ENCODE data around the gene IFNLR1.

IFNLR1 gene

DNA sequence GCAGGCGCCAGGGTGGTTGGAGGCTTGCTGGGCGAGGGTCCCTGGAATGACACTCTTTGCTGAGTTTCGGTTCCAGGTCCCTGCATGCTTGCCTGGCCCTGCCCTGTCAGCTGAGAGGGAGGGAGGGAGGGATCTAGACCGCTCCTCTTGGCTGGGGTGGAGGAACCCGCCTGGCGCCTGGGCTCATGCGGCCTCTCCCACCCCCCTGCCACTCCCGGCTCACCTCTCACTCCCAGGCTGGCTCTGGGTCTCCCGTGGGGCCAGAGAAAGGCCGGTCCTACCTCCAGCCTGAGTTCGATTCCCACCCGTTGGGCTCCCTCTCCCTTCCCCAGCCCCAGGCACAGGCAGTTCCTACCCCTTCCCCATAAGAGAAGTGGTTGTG is 19.0 kb upstream of the IFNLR1 start:
- no peak for DNase-seq (ENCODE audit: low read depth in 2 of 2)

GRCh38 chr1:24205345-24206082 is 18.4 kb upstream of the IFNLR1 start:
- DNase-seq (ENCODE audit: low read depth in 2 of 2): no peak

- no peak for DNase-seq (ENCODE audit: low read depth in 2 of 2)
These were observed 17.0 kb upstream of the IFNLR1 start for GRCh38 chr1:24204116-24204515.

- no peak for DNase-seq (ENCODE audit: low read depth in 2 of 2)
These were observed 16.3 kb upstream of the IFNLR1 start for GRCh38 chr1:24203404-24203803.

DNA sequence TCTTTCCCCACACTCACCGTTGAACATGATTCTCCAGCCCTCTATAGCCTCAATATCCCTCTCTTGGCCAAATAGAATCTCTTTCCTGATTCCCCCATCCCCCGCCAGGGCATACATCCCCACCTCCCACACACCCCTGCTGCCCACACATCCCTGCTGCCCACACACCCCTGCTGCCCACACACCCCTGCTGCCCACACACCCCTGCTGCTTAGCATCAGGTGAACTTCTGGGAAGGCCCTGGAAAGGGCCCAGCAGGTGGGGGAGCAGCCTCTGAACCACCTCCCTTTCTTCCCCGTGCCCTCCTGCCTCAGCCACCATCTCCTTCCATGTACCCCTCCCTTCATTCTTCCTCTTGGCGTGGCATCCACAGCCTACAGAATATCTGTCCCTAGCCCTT is 15.9 kb upstream of the IFNLR1 start:
- no peak for DNase-seq (ENCODE audit: low read depth in 2 of 2)

GRCh38 chr1:24202556-24202955 is 15.5 kb upstream of the IFNLR1 start:
- DNase-seq (ENCODE audit: low read depth in 2 of 2): no peak

DNA sequence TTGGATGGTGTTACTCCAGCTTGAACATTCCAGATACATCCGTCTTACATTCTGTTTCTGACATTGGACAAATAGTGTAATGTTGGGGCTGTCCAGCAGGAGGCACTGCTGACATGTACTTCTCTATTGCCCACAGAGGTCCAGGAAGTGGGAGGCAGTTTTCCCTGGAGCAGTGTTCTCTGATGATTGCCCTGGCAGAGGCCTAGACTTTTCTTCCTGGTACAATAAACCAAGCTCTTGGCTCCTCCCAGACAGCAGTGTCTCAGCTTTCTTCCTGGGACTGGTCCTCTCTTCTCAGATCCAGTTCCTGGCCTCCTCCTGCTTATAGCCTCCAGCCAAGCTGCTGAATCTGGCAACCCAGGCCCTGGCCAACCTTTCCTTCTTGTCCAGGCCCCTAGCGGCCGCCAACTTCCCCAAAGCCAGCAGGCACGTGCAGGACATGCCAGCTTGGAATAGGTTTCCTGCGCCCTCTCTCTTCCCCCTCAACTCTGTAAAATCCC is 14.9 kb upstream of the IFNLR1 start:
- no peak for DNase-seq (ENCODE audit: low read depth in 2 of 2)

DNA sequence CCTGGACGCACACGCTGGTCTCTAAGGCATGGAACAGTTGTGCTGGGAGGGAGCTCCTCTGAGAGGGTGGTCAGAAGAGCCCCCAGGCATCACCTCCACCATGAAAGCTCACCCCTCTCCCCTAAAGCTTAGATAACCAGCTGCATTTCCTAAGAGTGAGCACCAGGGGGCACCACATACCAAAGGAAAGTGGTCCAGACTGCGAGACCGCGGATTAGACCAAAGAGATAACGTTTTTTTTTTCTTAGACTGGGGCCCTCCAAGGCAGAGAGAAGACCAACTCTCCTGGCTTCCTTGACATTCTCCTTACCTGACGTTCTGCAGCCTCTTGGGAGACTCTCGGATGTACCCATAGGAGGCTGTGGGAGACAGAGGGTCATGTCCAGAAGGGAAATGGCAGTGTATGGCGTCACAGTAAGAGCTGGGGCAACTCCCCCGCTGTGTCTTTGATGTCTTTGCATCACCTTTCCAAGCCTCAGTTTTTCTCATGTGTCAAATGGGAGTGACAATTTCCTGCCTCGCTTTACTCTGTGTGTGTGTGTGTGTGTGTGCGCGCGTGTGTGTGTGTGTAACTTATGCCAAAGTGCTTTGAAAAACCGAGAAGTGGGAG is 12.3 kb upstream of the IFNLR1 start:
- peak; percentile 54 to 59 for DNase-seq (ENCODE audit: low read depth in 2 of 2)

DNA sequence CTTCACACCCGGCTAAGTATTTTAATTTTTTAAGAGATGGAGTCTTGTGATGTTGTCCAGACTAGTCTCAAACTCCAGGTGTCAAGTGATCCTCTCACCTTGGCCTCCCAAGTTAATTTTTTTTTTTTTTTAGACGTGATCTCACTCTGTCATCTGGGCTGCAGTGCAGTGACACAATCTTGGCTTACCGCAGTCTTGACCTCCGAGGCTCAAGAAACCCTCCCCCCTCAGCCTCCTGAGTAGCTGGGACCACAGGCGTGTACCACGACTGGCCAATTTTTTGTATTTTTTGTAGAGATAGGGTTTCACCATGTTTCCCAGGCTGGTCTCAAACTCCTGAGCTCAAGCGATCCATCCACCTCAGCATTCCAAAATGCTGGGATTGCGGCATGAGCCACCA is 11.7 kb upstream of the IFNLR1 start:
- no peak for DNase-seq (ENCODE audit: low read depth in 2 of 2)

DNA sequence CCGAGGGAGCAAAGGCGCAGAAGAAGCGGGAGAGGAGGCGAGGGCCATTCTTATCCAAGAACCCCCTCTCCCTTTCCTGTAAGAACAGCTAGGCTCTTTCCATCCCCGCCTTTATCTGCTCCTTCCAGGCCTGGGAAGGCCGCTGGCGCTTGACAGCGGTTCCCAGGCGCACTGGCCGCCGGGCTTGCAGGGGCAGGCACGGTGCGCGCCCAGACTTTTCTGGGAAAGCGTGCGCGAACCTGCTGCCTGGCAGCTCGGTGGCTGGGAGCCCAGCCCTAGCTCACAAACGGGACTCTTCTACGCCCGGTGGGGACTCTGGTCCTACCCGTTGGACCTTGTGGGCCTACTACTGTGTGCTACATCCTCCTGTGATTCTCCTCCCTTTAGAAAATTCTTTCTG is 8.8 kb upstream of the IFNLR1 start:
- DNase-seq (ENCODE audit: low read depth in 2 of 2): no peak

GRCh38 chr1:24195136-24195535 is 8.0 kb upstream of the IFNLR1 start:
- DNase-seq (ENCODE audit: low read depth in 2 of 2): no peak

DNA sequence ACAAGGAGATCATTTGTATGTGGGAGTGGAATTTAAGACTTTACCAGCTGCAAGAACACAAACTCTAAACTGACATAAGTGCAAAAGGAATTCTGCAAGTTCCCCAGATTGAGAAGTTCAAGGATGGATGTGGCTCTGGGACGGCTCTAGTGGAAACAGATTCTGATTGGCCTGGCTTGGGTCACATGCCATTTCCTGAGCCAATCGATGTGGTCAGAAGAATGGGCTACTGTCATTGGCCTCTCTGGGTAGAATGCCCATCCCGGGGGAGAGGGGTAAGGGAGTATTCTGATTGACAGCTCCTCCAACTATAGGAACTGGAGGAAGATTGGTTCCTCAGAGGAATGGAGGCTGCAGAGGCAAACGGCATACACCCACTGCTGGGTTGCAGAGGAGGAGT is 6.0 kb upstream of the IFNLR1 start:
- no peak for DNase-seq (ENCODE audit: low read depth in 2 of 2)

- DNase-seq (ENCODE audit: low read depth in 2 of 2): no peak
These were observed 4.8 kb upstream of the IFNLR1 start for GRCh38 chr1:24191860-24192259.

GRCh38 chr1:24190983-24191461 is 3.9 kb upstream of the IFNLR1 start:
- DNase-seq (ENCODE audit: low read depth in 2 of 2): no peak

GRCh38 chr1:24189528-24189927 is 2.4 kb upstream of the IFNLR1 start:
- DNase-seq (ENCODE audit: low read depth in 2 of 2): peak in 1 of 2 donors; percentile 27

- DNase-seq (ENCODE audit: low read depth in 2 of 2): no peak
These were observed 437 bp downstream of the IFNLR1 start for GRCh38 chr1:24186711-24186992.

- DNase-seq (ENCODE audit: low read depth in 2 of 2): no peak
These were observed 918 bp downstream of the IFNLR1 start for GRCh38 chr1:24186031-24186710.

- DNase-seq (ENCODE audit: low read depth in 2 of 2): no peak
These were observed 2.0 kb downstream of the IFNLR1 start for GRCh38 chr1:24185076-24185475.

- no peak for DNase-seq (ENCODE audit: low read depth in 2 of 2)
These were observed 5.0 kb downstream of the IFNLR1 start for GRCh38 chr1:24182061-24182460.

DNA sequence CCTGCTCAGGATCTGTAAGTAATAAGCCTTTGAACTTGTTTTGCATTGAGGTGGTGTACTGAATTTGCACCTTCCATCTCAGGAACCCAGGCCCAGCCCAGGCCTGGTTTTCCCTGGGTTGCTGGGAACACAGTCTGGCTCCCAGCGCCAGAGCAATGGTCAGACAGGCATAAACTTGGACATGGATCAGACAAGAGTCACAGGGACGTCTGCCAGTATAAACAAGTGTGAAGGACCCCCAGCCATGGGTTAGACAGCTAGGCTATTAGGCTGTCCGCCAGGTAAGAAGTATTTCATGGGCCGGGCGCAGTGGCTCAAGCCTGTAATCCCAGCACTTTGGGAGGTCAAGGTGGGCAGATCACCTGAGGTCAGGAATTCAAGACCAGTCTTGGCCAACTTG is 5.5 kb downstream of the IFNLR1 start:
- DNase-seq (ENCODE audit: low read depth in 2 of 2): no peak

GRCh38 chr1:24180676-24181075 is 6.4 kb downstream of the IFNLR1 start:
- no peak for DNase-seq (ENCODE audit: low read depth in 2 of 2)

- no peak for DNase-seq (ENCODE audit: low read depth in 2 of 2)
These were observed 7.7 kb downstream of the IFNLR1 start for GRCh38 chr1:24179251-24179840.

DNA sequence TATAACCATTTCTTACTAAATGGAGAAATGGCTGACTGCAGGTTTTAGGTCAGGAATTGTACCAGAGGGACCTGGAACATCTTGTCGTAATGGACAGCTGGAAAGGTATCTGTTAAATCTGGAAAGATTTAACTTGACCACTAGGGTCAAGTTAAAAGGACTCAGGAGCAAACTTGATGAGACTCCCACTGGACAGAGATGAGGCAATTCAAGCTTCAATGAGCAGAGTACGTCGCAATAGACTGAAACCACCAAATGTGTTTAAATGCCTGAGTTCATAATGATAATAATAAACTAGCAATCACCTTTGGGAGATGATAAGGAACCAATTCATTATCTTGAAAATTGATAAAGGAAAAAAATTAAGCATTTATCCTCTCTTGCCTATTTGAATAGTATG is 8.7 kb downstream of the IFNLR1 start:
- no peak for DNase-seq (ENCODE audit: low read depth in 2 of 2)

All from stimulated activated CD8-positive, alpha-beta memory T cell treated with anti-CD3 and anti-CD28 coated beads, Interleukin-7, amount 100 ng/mL, for 4 hours (primary cell).